Activated T-helper 17 cell treated with anti-CD3 and anti-CD28 coated beads, Interleukin-2, amount 50 U/mL, for 72 hours (primary cell): Measurements from ENCODE around the gene ARSK. TPM values are rescaled to one million over a fixed set of nuclear protein-coding genes. Genes with fewer than 3 reads are reported as not detected.

ENCODE experiments used
- total RNA-seq, 2 donors: library from RNA; stranded (reverse); gene quantifications; one replicate each; pipeline ENCODE4 v1.2.3, GENCODE V29; 2022

ARSK gene
- total RNA-seq, 2 donors from 2014 or later = 7.4 to 7.8 TPM

Other genes starting within 250 kb of the ARSK start
- not detected for gene FAM81B, start 163.7 kb upstream of the ARSK start, total RNA-seq
- gene SKIC3, start 124 bp upstream of the ARSK start, total RNA-seq = 10 to 100 TPM; 69.1 to 84.4 TPM
- under 1 TPM; 0.35 to 0.61 TPM for gene GPR150, start 65.0 kb downstream of the ARSK start, total RNA-seq
- gene RFESD, start 91.7 kb downstream of the ARSK start, total RNA-seq = 1 to 10 TPM; 4.2 to 9.3 TPM
- not detected for gene SPATA9, start 127.9 kb downstream of the ARSK start, total RNA-seq
- gene RHOBTB3, start 176.2 kb downstream of the ARSK start, total RNA-seq = 1 to 10 TPM in 1 of 2 donors, under 1 TPM in 1; 0.95 to 2.1 TPM